ENCODE data around the gene LRBA. TPM values are rescaled to one million over a fixed set of nuclear protein-coding genes. Genes with fewer than 3 reads are reported as not detected.
"Not testable (repeated sequence)": the region's sequence is repeated elsewhere in the genome, so short reads cannot be mapped to it uniquely, and the experiment has no call there.

The LRBA gene
- total RNA-seq, 1 donor from 2014 or later, result 54.0 TPM

- Mint-ChIP-seq H3K36me3 (ENCODE audit: low read depth) (peaks cover 3% of the 10 kb centered on the region), H3K27ac (no peak overlapping the region), H3K4me3 (no peak overlapping the region), H3K9me3 (no peaks in the 10 kb centered on the region), H3K27me3 (no peaks in the 10 kb centered on the region), H3K4me1 (peaks cover 9% of the 10 kb centered on the region)
- DNase-seq, result no peak
- intact Hi-C loops (cut with micrococcal nuclease), result loop anchor here (5.0 kb wide), 1 partner anchor 54 kb away; no protein-coding TSS in a partner anchor
Measured at GRCh38 chr4:150570862-150571261, 444.2 kb downstream of the LRBA start.

- Mint-ChIP-seq H3K9me3 (peaks cover 1% of the 10 kb centered on the region), H3K4me1 (peaks cover 9% of the 10 kb centered on the region), H3K27me3 (no peaks in the 10 kb centered on the region), H3K4me3 (no peak overlapping the region), H3K36me3 (ENCODE audit: low read depth) (peaks cover 4% of the 10 kb centered on the region), H3K27ac (no peak overlapping the region)
- DNase-seq, result no peak
- intact Hi-C loops (cut with micrococcal nuclease), result loop anchor here (5.0 kb wide), 1 partner anchor 53 kb away; no protein-coding TSS in a partner anchor
Measured at GRCh38 chr4:150569998-150570535, 445.0 kb downstream of the LRBA start.

GRCh38 chr4:150569384-150569987 lies 445.6 kb downstream of the LRBA start:
- intact Hi-C loops (cut with micrococcal nuclease), result no loop called here
- H3K4me1 Mint-ChIP-seq, result peaks cover 9% of the 10 kb centered on the region

GRCh38 chr4:150567070-150567469 lies 448.0 kb downstream of the LRBA start:
- DNase-seq, result no peak
- Mint-ChIP-seq H3K4me1 (no peaks in the 10 kb centered on the region), H3K27me3 (no peaks in the 10 kb centered on the region), H3K36me3 (ENCODE audit: low read depth) (peaks cover 12% of the 10 kb centered on the region), H3K4me3 (no peak overlapping the region), H3K9me3 (peaks cover 11% of the 10 kb centered on the region), H3K27ac (no peak overlapping the region)
- intact Hi-C loops (cut with micrococcal nuclease), result no loop called here

More at GRCh38 chr4:150569384-150569987, 445.6 kb downstream of the LRBA start:
- H3K36me3 Mint-ChIP-seq (ENCODE audit: low read depth), result peaks cover 10% of the 10 kb centered on the region
- H3K27ac Mint-ChIP-seq, result no peak overlapping the region
- no peaks in the 10 kb centered on the region for H3K27me3 Mint-ChIP-seq
- DNase-seq, result no peak
- H3K4me3 Mint-ChIP-seq, result no peak overlapping the region
- H3K9me3 Mint-ChIP-seq, result peaks cover 7% of the 10 kb centered on the region

- intact Hi-C loops (cut with micrococcal nuclease); H3K27ac Mint-ChIP-seq; H3K4me1 Mint-ChIP-seq; H3K27me3 Mint-ChIP-seq; DNase-seq; H3K4me3 Mint-ChIP-seq: not testable (repeated sequence)
- Mint-ChIP-seq H3K9me3 (peaks cover 11% of the 10 kb centered on the region), H3K36me3 (ENCODE audit: low read depth) (peaks cover 12% of the 10 kb centered on the region)
Measured at GRCh38 chr4:150564967-150565366, 450.1 kb downstream of the LRBA start.

GRCh38 chr4:150562751-150563150 lies 452.3 kb downstream of the LRBA start:
- intact Hi-C loops (cut with micrococcal nuclease), result no loop called here
- H3K4me3 Mint-ChIP-seq, result no peak overlapping the region
- H3K36me3 Mint-ChIP-seq (ENCODE audit: low read depth), result peaks cover 9% of the 10 kb centered on the region
- H3K4me1 Mint-ChIP-seq, result no peaks in the 10 kb centered on the region
- H3K9me3 Mint-ChIP-seq, result peaks cover 11% of the 10 kb centered on the region
- DNase-seq, result no peak
- no peak overlapping the region for H3K27ac Mint-ChIP-seq
- no peaks in the 10 kb centered on the region for H3K27me3 Mint-ChIP-seq

GRCh38 chr4:150562250-150562649 lies 452.8 kb downstream of the LRBA start:
- Mint-ChIP-seq H3K36me3 (ENCODE audit: low read depth) (peaks cover 9% of the 10 kb centered on the region), H3K9me3 (peaks cover 11% of the 10 kb centered on the region), H3K27ac (no peak overlapping the region), H3K27me3 (no peaks in the 10 kb centered on the region), H3K4me3 (no peak overlapping the region), H3K4me1 (no peaks in the 10 kb centered on the region)
- intact Hi-C loops (cut with micrococcal nuclease), result no loop called here
- no peak for DNase-seq

GRCh38 chr4:150561143-150561737 lies 453.8 kb downstream of the LRBA start:
- H3K27ac Mint-ChIP-seq, result no peak overlapping the region
- H3K9me3 Mint-ChIP-seq, result peaks cover 11% of the 10 kb centered on the region
- H3K4me3 Mint-ChIP-seq, result no peak overlapping the region
- no peak for DNase-seq
- H3K27me3 Mint-ChIP-seq, result no peaks in the 10 kb centered on the region
- peaks cover 9% of the 10 kb centered on the region for H3K36me3 Mint-ChIP-seq (ENCODE audit: low read depth)
- intact Hi-C loops (cut with micrococcal nuclease), result no loop called here
- no peaks in the 10 kb centered on the region for H3K4me1 Mint-ChIP-seq

- H3K4me1 Mint-ChIP-seq, DNase-seq, H3K9me3 Mint-ChIP-seq: not testable (repeated sequence)
Measured at GRCh38 chr4:150557811-150558210, 457.3 kb downstream of the LRBA start.

GRCh38 chr4:150547154-150547838 lies 467.8 kb downstream of the LRBA start:
- H3K4me1 Mint-ChIP-seq, result peaks cover 2% of the 10 kb centered on the region
- H3K36me3 Mint-ChIP-seq (ENCODE audit: low read depth), result peaks cover 2% of the 10 kb centered on the region

More at GRCh38 chr4:150557811-150558210, 457.3 kb downstream of the LRBA start:
- H3K27ac Mint-ChIP-seq; intact Hi-C loops (cut with micrococcal nuclease); H3K27me3 Mint-ChIP-seq; H3K4me3 Mint-ChIP-seq; H3K36me3 Mint-ChIP-seq (ENCODE audit: low read depth): not testable (repeated sequence)

GRCh38 chr4:150546286-150546685 lies 468.8 kb downstream of the LRBA start:
- H3K4me3 Mint-ChIP-seq, result no peak overlapping the region

More at GRCh38 chr4:150547154-150547838, 467.8 kb downstream of the LRBA start:
- Mint-ChIP-seq H3K27me3 (no peaks in the 10 kb centered on the region), H3K9me3 (no peaks in the 10 kb centered on the region), H3K4me3 (no peak overlapping the region), H3K27ac (no peak overlapping the region)
- intact Hi-C loops (cut with micrococcal nuclease), result no loop called here
- no peak for DNase-seq

GRCh38 chr4:150543042-150543441 lies 472.0 kb downstream of the LRBA start:
- DNase-seq, result no peak
- Mint-ChIP-seq H3K36me3 (ENCODE audit: low read depth) (no peaks in the 10 kb centered on the region), H3K27ac (no peak overlapping the region), H3K27me3 (no peaks in the 10 kb centered on the region), H3K9me3 (no peaks in the 10 kb centered on the region), H3K4me1 (peaks cover 3% of the 10 kb centered on the region), H3K4me3 (no peak overlapping the region)
- intact Hi-C loops (cut with micrococcal nuclease), result no loop called here

More at GRCh38 chr4:150546286-150546685, 468.8 kb downstream of the LRBA start:
- Mint-ChIP-seq H3K4me1 (peaks cover 2% of the 10 kb centered on the region), H3K27me3 (no peaks in the 10 kb centered on the region), H3K36me3 (ENCODE audit: low read depth) (no peaks in the 10 kb centered on the region), H3K27ac (no peak overlapping the region), H3K9me3 (no peaks in the 10 kb centered on the region)
- DNase-seq, result no peak
- intact Hi-C loops (cut with micrococcal nuclease), result no loop called here

GRCh38 chr4:150541681-150542080 lies 473.4 kb downstream of the LRBA start:
- no peaks in the 10 kb centered on the region for H3K27me3 Mint-ChIP-seq
- no peak overlapping the region for H3K4me3 Mint-ChIP-seq
- no peak for DNase-seq
- H3K4me1 Mint-ChIP-seq, result peaks cover 1% of the 10 kb centered on the region
- no peak overlapping the region for H3K27ac Mint-ChIP-seq
- intact Hi-C loops (cut with micrococcal nuclease), result no loop called here
- no peaks in the 10 kb centered on the region for H3K9me3 Mint-ChIP-seq
- H3K36me3 Mint-ChIP-seq (ENCODE audit: low read depth), result no peaks in the 10 kb centered on the region

GRCh38 chr4:150540959-150541360 lies 474.1 kb downstream of the LRBA start:
- no peaks in the 10 kb centered on the region for H3K9me3 Mint-ChIP-seq
- H3K4me3 Mint-ChIP-seq, result no peak overlapping the region
- intact Hi-C loops (cut with micrococcal nuclease), result no loop called here
- H3K36me3 Mint-ChIP-seq (ENCODE audit: low read depth), result no peaks in the 10 kb centered on the region
- no peak overlapping the region for H3K27ac Mint-ChIP-seq
- DNase-seq, result no peak
- H3K27me3 Mint-ChIP-seq, result no peaks in the 10 kb centered on the region
- H3K4me1 Mint-ChIP-seq, result peaks cover 1% of the 10 kb centered on the region
